DND-41 (cell line): ENCODE data around the gene SCYL3.
A peak's percentile ranks its signal among the peaks of the same experiment; 100 is the strongest.

Experiments used
- ATAC-seq: fragments of 200-7000 bp; cut with Tn5 transposase; 3 replicates; pipeline ENCODE4 v1.9.1; 2021; ENCODE audit warnings: low read depth; ENCODE audit not compliant: insufficient read depth
- DNase-seq: peaks from one replicate; pipeline ENCODE4 v3.0.0-alpha.2; 2020
- H2AFZ ChIP-seq: 2 replicates; pipeline ENCODE4 v1.6.0; 2012; ENCODE audit warnings: low read depth, low read length
- H3K27ac ChIP-seq: 2 replicates; pipeline ENCODE4 v1.5.1; 2012; ENCODE audit warnings: low read length, inconsistent platforms
- H3K27me3 ChIP-seq: fragments of 200-600 bp; sonication (generic); 2 replicates; pipeline ENCODE4 v1.6.0; 2012; ENCODE audit warnings: low read length, mild to moderate bottlenecking, inconsistent platforms; ENCODE audit not compliant: insufficient read depth, poor library complexity
- H3K36me3 ChIP-seq: 2 replicates; pipeline ENCODE4 v1.5.1; 2012; ENCODE audit warnings: low read length, inconsistent platforms; ENCODE audit not compliant: insufficient read depth
- H3K4me1 ChIP-seq: 2 replicates; pipeline ENCODE4 v1.5.1; 2012; ENCODE audit warnings: mild to moderate bottlenecking, low read length; ENCODE audit not compliant: insufficient read depth
- H3K4me2 ChIP-seq: 2 replicates; pipeline ENCODE4 v1.6.0; 2012; ENCODE audit warnings: mild to moderate bottlenecking, moderate library complexity, low read length, inconsistent platforms; ENCODE audit not compliant: insufficient read depth
- H3K4me3 ChIP-seq, 2 experiments: fragments of 200-600 bp in 1 of 2; shearing (Covaris generic) in 1 of 2; 2 replicates each; pipeline ENCODE4 v1.5.1; 2012 to 2016; ENCODE audit warnings: inconsistent platforms in 2 of 2, low read length in 2 of 2, mild to moderate bottlenecking in 2 of 2, low read depth in 1 of 2, moderate library complexity in 1 of 2
- H3K79me2 ChIP-seq: 2 replicates; pipeline ENCODE4 v1.6.0; 2012; ENCODE audit warnings: low read length, inconsistent platforms; ENCODE audit not compliant: insufficient read depth
- H3K9ac ChIP-seq: 2 replicates; pipeline ENCODE4 v1.6.0; 2012; ENCODE audit warnings: low read depth, mild to moderate bottlenecking, inconsistent platforms, low read length, moderate library complexity
- H3K9me3 ChIP-seq: 2 replicates; pipeline ENCODE4 v1.5.1; 2012; ENCODE audit warnings: low read length, moderate library complexity, mild to moderate bottlenecking, inconsistent platforms; ENCODE audit not compliant: insufficient read depth, severe bottlenecking
- H4K20me1 ChIP-seq: 2 replicates; pipeline ENCODE4 v1.6.0; 2012; ENCODE audit warnings: low read length; ENCODE audit not compliant: insufficient read depth
- CTCF ChIP-seq: IDR thresholded peaks from 2 replicates; pipeline ENCODE4 v1.5.1; 2012; ENCODE audit warnings: borderline replicate concordance, low read length, moderate library complexity, mild to moderate bottlenecking; ENCODE audit not compliant: poor library complexity, severe bottlenecking; ENCODE audit errors: extremely low read depth
- EZH2 ChIP-seq: IDR thresholded peaks from 3 replicates; pipeline ENCODE4 v1.6.1; 2012; ENCODE audit warnings: borderline replicate concordance, low read depth, mild to moderate bottlenecking, moderate library complexity, low read length, inconsistent platforms; ENCODE audit not compliant: severe bottlenecking

SCYL3 gene

DNA sequence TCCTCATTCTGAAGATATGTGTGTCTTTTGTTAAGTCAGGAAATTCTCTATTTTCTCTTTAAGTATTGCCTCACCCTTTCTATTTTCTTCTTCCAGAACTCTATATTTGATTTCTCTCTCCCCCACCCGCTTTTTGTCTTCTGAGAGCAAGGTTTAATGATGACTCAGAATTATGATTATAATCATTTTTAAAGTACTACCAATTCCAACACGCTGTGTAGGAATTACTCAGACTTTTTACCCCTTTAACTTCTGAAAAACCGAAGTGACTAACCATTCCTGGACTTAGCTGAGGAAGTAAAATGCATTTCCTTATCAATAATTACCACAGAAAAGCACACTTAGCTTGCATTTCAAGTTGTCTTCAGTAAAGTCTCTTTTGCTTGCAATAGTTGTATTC is 20.8 kb upstream of the SCYL3 start:
- Histone ChIP-seq H3K79me2 (no peaks in the 10 kb centered on the region), H4K20me1 (no peaks in the 10 kb centered on the region), H3K27ac (no peak overlapping the region), H3K9me3 (no peaks in the 10 kb centered on the region), H3K36me3 (no peaks in the 10 kb centered on the region), H3K4me2 (no peak overlapping the region), H3K4me1 (no peaks in the 10 kb centered on the region), H2AFZ (no peak overlapping the region), H3K4me3 (no peak overlapping the region), H3K9ac (no peak overlapping the region), H3K27me3 (no peaks in the 10 kb centered on the region)
- no peak for ATAC-seq
- TF ChIP-seq CTCF (no peak), EZH2 (no peak)
- DNase-seq: no peak

DNA sequence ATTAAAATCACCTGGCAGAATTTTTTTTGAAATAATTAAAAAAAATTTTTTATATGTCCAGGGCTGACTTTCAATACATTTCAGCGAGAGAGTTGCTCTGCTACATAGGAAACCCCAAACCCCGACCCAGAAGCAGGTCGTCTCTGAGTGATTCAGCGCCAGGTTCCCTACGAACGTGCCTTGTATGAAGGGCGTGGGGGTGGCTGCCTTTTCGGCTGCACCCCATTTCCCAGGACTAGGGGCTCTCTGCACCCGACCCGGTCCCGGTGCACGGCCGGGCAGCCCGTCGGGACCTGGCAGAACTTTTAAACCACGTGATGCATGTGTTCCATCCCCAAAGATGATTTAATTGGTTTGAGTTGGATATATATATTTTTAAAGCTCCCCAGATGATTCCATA is 15.8 kb upstream of the SCYL3 start:
- no peaks in the 10 kb centered on the region for H3K79me2 ChIP-seq
- H3K4me1 ChIP-seq: no peaks in the 10 kb centered on the region
- H3K36me3 ChIP-seq: no peaks in the 10 kb centered on the region
- no peak overlapping the region for H3K4me3 ChIP-seq
- TF ChIP-seq CTCF: no peak
- H3K4me2 ChIP-seq: no peak overlapping the region
- no peak for ATAC-seq
- no peak overlapping the region for H3K27ac ChIP-seq
- H2AFZ ChIP-seq: no peak overlapping the region
- no peaks in the 10 kb centered on the region for H4K20me1 ChIP-seq
- no peak for DNase-seq
- H3K27me3 ChIP-seq: no peaks in the 10 kb centered on the region
- H3K9ac ChIP-seq: no peak overlapping the region
- no peaks in the 10 kb centered on the region for H3K9me3 ChIP-seq

DNA sequence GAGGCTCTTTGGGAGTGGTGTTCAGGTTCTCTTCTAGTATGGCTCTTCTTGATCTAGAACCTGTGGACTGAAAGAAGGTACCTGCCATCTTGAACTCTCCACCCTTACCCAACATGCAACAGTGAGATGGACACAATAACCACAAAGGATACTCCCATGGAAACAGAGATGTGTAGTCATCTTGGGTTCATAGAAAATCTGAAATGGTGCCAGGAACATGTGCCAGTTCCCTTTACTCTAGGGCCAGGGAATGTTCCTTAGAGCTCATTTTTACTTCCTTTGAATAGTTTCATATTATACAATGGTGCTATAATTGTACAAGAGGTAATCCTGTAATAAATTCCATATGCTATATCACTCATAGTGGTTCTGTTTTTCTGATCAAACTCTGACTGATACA is 13.2 kb upstream of the SCYL3 start:
- ATAC-seq (no peak), DNase-seq (no peak)
- H3K4me1 ChIP-seq: no peaks in the 10 kb centered on the region
- no peaks in the 10 kb centered on the region for H3K36me3 ChIP-seq
- no peak overlapping the region for H3K9ac ChIP-seq
- H3K4me2 ChIP-seq: no peak overlapping the region
- no peaks in the 10 kb centered on the region for H4K20me1 ChIP-seq
- no peaks in the 10 kb centered on the region for H3K9me3 ChIP-seq
- no peaks in the 10 kb centered on the region for H3K79me2 ChIP-seq
- no peak overlapping the region for H3K27ac ChIP-seq
- H3K4me3 ChIP-seq: no peak overlapping the region
- H2AFZ ChIP-seq: no peak overlapping the region
- TF ChIP-seq EZH2 (no peak), CTCF (no peak)
- H3K27me3 ChIP-seq: no peaks in the 10 kb centered on the region

DNA sequence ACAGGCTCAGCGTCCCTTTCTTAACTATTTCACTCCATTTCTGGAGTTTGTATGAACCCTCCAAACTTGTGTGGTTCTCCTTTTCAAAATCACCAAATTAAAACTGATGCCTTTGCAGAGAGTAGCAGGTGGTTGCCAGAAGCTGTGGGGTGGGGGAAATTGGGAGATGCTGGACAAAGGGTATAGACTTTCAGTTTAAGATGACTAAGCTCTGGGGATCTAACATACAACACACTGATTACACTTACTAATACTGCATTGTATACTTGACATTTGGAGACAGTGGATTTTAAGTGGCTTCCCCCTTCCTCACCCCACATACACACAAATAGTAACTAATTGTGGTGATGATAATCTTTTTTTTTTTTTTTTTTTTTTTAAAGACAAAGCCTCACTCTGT is 11.1 kb upstream of the SCYL3 start:
- no peak overlapping the region for H3K4me2 ChIP-seq
- TF ChIP-seq EZH2 (no peak), CTCF (no peak)
- H3K79me2 ChIP-seq: no peaks in the 10 kb centered on the region
- H3K9ac ChIP-seq: no peak overlapping the region
- no peaks in the 10 kb centered on the region for H3K27me3 ChIP-seq
- no peaks in the 10 kb centered on the region for H4K20me1 ChIP-seq
- H3K4me3 ChIP-seq: no peak overlapping the region
- no peaks in the 10 kb centered on the region for H3K36me3 ChIP-seq
- H3K27ac ChIP-seq: no peak overlapping the region
- no peaks in the 10 kb centered on the region for H3K9me3 ChIP-seq
- DNase-seq (no peak), ATAC-seq (no peak)
- H3K4me1 ChIP-seq: no peaks in the 10 kb centered on the region
- peak overlapping the region; percentile 37; the same call in 1 of the 2 replicates for H2AFZ ChIP-seq
